NCI-H1930 (cell line): ENCODE data around the gene HAGHL.
"Not testable (repeated sequence)": the region's sequence is repeated elsewhere in the genome, so short reads cannot be mapped to it uniquely, and the experiment has no call there.

Source experiments
- DNase-seq, 2 experiments: peaks; one replicate each; lab custom pipeline; 2025; lab: John Stamatoyannopoulos, UW

Gene HAGHL

GRCh38 chr16:772959-773358 lies 46.1 kb downstream of the HAGHL start:
- DNase-seq, result no peak

- DNase-seq, result no peak
Measured at GRCh38 chr16:774086-775001, 47.4 kb downstream of the HAGHL start.

GRCh38 chr16:775236-775796 lies 48.4 kb downstream of the HAGHL start:
- DNase-seq, result no peak

DNA sequence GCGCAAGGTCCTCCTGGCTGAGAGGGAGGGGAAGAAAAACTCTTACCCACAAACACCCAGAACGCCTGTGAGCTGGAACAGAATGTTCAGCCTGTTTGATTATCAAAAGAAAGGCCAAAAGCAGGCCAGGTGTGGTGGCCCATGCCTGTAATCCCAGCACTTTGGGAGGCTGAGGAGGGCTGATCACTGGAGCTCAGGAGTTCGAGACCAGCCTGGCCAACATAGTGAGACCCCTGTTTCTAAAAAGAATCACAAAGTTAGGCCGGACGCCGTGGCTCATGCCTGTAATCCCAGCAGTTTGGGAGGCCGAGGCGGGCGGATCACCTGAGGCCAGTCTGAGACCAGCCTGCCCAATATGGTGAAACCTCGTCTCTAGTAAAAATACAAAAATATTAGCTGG lies 49.4 kb downstream of the HAGHL start:
- not testable (repeated sequence) for DNase-seq

DNA sequence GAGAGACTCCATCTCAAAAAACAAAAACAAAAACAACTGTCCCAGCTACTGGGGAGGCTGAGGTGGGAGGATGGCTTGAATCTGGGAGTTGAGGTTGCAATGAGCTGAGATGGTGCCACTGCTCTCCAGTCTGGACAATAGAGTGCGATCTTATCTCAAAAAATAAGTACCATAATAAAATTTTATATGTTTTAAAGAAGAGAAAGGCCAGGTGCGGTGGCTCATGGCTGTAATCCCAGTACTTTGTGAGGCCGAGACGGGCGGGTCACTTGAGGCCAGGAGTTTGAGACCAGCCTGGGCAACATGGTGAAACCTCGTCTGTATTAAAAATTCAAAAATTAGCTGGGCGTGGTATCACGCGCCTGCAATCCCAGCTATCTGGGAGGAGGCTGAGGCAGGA lies 49.9 kb downstream of the HAGHL start:
- no peak for DNase-seq

- no peak for DNase-seq
Measured at GRCh38 chr16:777826-778225, 50.9 kb downstream of the HAGHL start.

- no peak for DNase-seq
Measured at GRCh38 chr16:778447-778846, 51.5 kb downstream of the HAGHL start.

DNA sequence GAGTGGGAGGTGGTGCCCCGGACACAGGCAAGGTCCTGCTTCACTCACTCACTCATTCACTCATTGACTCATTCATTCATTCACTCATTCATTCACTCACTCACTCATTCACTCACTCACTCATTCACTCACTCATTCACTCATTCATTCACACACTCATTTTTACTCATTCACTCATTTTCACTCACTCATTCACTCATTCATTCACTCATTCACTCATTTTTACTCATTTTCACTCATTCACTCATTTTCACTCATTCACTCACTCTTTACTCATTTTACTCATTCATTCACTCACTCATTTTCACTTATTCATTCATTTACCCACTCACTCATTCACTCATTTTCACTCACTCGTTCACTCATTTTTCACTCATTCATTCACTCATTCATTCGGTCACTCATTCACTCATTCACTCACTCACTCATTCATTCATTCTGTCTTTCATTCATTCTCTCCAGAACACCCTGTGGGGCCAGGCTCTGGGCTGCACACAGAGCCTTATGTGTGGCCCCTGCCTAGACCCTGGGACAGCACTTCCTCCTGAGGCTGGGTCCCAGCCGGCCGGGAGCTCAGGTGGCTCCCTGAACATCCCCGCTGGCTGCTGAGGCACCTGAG lies 52.1 kb downstream of the HAGHL start:
- DNase-seq, result no peak
